ENCODE results near the gene PIM1.

PIM1 gene

GRCh38 chr6:37138856-37139229 is 31.1 kb upstream of the PIM1 start:
- no peak for DNase-seq

GRCh38 chr6:37139230-37139962 is 30.6 kb upstream of the PIM1 start:
- no peak for DNase-seq

- DNase-seq, result no peak
These were observed 29.8 kb upstream of the PIM1 start for GRCh38 chr6:37140145-37140544.

GRCh38 chr6:37141281-37142049 is 28.5 kb upstream of the PIM1 start:
- no peak for DNase-seq

- DNase-seq, result no peak
These were observed 27.8 kb upstream of the PIM1 start for GRCh38 chr6:37142050-37142614.

- no peak for DNase-seq
These were observed 26.4 kb upstream of the PIM1 start for GRCh38 chr6:37143585-37143984.

GRCh38 chr6:37145443-37145842 is 24.5 kb upstream of the PIM1 start:
- DNase-seq, result no peak

- no peak for DNase-seq
These were observed 23.2 kb upstream of the PIM1 start for GRCh38 chr6:37146735-37147157.

- no peak for DNase-seq
These were observed 20.2 kb upstream of the PIM1 start for GRCh38 chr6:37149745-37150144.

- no peak for DNase-seq
These were observed 19.6 kb upstream of the PIM1 start for GRCh38 chr6:37150314-37150713.

- DNase-seq, result no peak
These were observed 14.3 kb upstream of the PIM1 start for GRCh38 chr6:37155394-37156312.

GRCh38 chr6:37158508-37158907 is 11.4 kb upstream of the PIM1 start:
- DNase-seq, result no peak

GRCh38 chr6:37160922-37161778 is 8.8 kb upstream of the PIM1 start:
- no peak for DNase-seq

- no peak for DNase-seq
These were observed 7.2 kb upstream of the PIM1 start for GRCh38 chr6:37162740-37163139.

GRCh38 chr6:37168163-37168758 is 1.7 kb upstream of the PIM1 start:
- DNase-seq, result no peak

GRCh38 chr6:37168811-37169495 is 999 bp upstream of the PIM1 start:
- DNase-seq, result no peak

- peak; percentile 25 to 40 (median 36) for DNase-seq
These were observed 585 bp downstream of the PIM1 start for GRCh38 chr6:37170273-37171200.

GRCh38 chr6:37171201-37171969 is 1.4 kb downstream of the PIM1 start:
- DNase-seq, result peak in 2 of 4 experiments; percentile 11 to 40
